ENCODE data around the gene E2F1.

The E2F1 gene

GRCh38 chr20:33664085-33664761 is 22.0 kb downstream of the E2F1 start:
- no peak for DNase-seq (ENCODE audit: low read depth)
- no peak for TF ChIP-seq POLR2A (IDR thresholded peaks at IDR 0.05; ENCODE audit: extremely low read depth, insufficient read length)
- no peak for TF ChIP-seq MYC (IDR thresholded peaks at IDR 0.05; ENCODE audit: low read depth, low read length)
- TF ChIP-seq, protein P1, sequence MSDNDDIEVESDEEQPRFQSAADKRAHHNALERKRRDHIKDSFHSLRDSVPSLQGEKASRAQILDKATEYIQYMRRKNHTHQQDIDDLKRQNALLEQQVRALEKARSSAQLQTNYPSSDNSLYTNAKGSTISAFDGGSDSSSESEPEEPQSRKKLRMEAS (IDR thresholded peaks at IDR 0.05; ENCODE audit: low read depth, low read length) = no peak
- TF ChIP-seq CTCF (IDR thresholded peaks at IDR 0.05; ENCODE audit: low read depth, low read length) = no peak
- H3K4me3 ChIP-seq (ENCODE audit: low read depth, low read length) = peak overlapping the region; percentile 71

DNA sequence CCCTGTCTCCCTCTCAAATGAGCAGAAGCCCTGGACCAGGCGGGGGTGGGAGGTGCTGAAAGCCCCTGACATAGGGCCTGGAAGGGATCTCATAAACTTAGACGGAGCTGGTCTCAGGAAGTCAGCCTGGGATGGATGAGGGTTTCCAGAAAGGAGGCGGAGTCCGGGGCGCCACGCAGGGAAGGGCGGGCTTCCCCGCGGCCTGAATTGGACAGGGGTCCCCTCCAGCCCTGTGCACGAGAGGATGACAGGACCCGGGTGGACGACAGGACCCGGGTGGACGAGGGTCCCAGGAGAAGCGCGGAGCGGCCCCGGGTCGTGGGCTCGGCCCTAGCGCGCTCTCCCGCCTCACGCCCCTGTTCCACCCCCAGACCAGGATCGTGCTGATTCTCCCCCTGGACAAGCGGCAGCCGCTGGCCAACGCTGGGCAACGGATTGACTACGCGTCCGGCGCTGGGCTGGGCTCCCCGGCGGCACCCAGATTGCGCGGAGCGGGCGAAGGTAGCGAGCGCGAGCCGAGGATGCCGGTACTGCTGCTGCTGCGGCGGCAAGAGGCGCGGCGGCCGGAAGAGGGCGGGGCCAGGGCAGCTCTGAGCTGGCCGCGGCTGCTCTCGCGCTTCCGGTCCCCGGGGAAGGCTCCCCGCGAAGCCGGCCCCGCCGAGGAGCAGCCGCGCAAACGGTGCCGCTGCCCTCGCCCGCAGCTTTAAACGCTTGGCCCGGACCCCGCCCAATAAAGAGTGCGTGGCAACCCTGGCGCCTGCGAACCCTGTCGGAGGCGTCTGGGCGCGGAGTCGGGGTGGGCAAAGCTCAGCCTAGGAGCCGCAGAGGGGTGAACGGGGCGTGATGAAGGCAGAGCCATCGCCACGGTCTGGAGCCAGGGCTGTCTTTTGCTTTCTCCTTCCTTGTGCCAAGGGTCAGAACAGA is 22.8 kb downstream of the E2F1 start:
- TF ChIP-seq POLR2A (IDR thresholded peaks at IDR 0.05; ENCODE audit: extremely low read depth, insufficient read length) = peak; percentile 44
- TF ChIP-seq MYC (IDR thresholded peaks at IDR 0.05; ENCODE audit: low read depth, low read length) = no peak
- peak; percentile 90 for DNase-seq (ENCODE audit: low read depth)
- peak overlapping the region; percentile 71 for H3K4me3 ChIP-seq (ENCODE audit: low read depth, low read length)

- peak within 1 kb of the TSS; percentile 57 for H3K4me3 ChIP-seq (ENCODE audit: low read depth, low read length)
- TF ChIP-seq, protein P1 (IDR thresholded peaks at IDR 0.05; ENCODE audit: low read depth, low read length) = no peak
- no peak for TF ChIP-seq CTCF (IDR thresholded peaks at IDR 0.05; ENCODE audit: low read depth, low read length)
- no peak for TF ChIP-seq MYC (IDR thresholded peaks at IDR 0.05; ENCODE audit: low read depth, low read length)
- no peak for TF ChIP-seq POLR2A (IDR thresholded peaks at IDR 0.05; ENCODE audit: extremely low read depth, insufficient read length)
- no peak for DNase-seq (ENCODE audit: low read depth)
Observed at GRCh38 chr20:33662172-33662571, 24.0 kb downstream of the E2F1 start, which contains the start of gene C20orf144. Gene C20orf144, plus strand, starts transcription at chr20:33662327. Its CDS starts 19 bp downstream, at chr20:33662346.

GRCh38 chr20:33660685-33661058 is 25.5 kb downstream of the E2F1 start:
- no peak for DNase-seq (ENCODE audit: low read depth)
- TF ChIP-seq, protein P1 (IDR thresholded peaks at IDR 0.05; ENCODE audit: low read depth, low read length) = no peak
- TF ChIP-seq POLR2A (IDR thresholded peaks at IDR 0.05; ENCODE audit: extremely low read depth, insufficient read length) (no peak), MYC (IDR thresholded peaks at IDR 0.05; ENCODE audit: low read depth, low read length) (no peak), CTCF (IDR thresholded peaks at IDR 0.05; ENCODE audit: low read depth, low read length) (no peak)
- no peak overlapping the region for H3K4me3 ChIP-seq (ENCODE audit: low read depth, low read length)

DNA sequence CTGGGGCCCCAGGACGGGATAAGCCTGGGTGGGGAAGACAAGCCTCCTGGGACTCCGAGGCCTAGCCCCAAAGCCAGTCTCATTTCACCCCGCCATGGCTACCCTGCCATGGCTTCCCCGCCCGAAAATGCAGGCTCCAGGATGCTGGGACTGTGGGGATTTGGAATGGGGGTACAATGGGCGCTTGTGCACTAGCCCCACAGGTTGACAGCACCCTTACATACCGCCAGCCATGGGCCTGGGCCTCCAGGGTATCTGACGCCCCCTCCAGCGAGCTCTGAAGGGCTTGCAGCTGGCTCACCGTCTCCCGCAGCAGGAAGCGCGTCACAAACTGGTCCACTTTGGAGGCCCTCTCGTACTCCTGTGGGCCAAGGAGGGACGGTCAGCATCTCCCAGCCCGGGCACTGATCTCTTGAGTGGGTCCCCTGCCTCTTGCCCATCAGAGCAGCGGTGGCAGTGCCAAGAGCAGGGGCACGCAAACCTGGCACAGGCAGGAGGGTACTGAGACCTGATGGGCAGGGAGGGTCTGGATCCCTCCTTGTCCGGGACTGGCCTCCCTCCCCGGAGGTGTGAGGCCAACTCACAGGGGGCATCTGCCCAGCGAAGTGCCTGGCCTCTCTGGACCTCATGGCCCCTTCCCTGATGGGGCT is 26.0 kb downstream of the E2F1 start:
- no peak for DNase-seq (ENCODE audit: low read depth)
- no peak overlapping the region for H3K4me3 ChIP-seq (ENCODE audit: low read depth, low read length)
- no peak for TF ChIP-seq CTCF (IDR thresholded peaks at IDR 0.05; ENCODE audit: low read depth, low read length)
- TF ChIP-seq, protein P1 (IDR thresholded peaks at IDR 0.05; ENCODE audit: low read depth, low read length) = no peak
- TF ChIP-seq MYC (IDR thresholded peaks at IDR 0.05; ENCODE audit: low read depth, low read length) = no peak
- TF ChIP-seq POLR2A (IDR thresholded peaks at IDR 0.05; ENCODE audit: extremely low read depth, insufficient read length) = no peak

Measured in NB4 (cell line).